Measurements from ENCODE around the gene CYP2S1.
"Not testable (repeated sequence)": the region's sequence is repeated elsewhere in the genome, so short reads cannot be mapped to it uniquely, and the experiment has no call there.

Gene CYP2S1

DNA sequence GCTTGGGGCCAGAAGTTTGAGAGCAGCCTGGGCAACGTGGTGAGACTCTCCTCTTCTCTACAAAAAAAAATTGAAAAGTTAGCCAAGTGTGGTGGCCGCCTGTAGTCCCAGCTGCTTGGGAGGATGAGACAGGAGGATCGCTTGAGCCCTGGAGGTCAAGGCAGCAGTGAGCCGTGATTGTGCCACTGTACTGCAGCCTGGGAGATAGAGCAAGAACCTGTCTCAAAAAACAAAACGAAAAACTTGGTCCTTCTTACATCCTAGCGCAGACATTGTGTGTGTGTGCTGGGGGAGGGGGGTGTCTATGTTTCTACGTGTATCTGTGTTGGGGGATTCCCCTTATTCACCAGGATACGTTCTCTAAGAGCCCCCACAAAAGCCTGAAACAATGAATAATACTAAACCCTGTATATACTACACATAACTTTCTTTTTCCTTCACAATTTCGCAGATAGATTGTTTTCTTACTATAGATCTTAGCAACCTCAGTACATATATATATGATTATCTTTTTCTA lies 33.9 kb downstream of the CYP2S1 start:
- no peak for DNase-seq

- no peak for DNase-seq
These were observed 35.5 kb downstream of the CYP2S1 start for GRCh38 chr19:41228486-41228885.

- DNase-seq = not testable (repeated sequence)
These were observed 36.3 kb downstream of the CYP2S1 start for GRCh38 chr19:41229338-41229737.

- no peak for DNase-seq
These were observed 37.2 kb downstream of the CYP2S1 start for GRCh38 chr19:41230067-41230857.

DNA sequence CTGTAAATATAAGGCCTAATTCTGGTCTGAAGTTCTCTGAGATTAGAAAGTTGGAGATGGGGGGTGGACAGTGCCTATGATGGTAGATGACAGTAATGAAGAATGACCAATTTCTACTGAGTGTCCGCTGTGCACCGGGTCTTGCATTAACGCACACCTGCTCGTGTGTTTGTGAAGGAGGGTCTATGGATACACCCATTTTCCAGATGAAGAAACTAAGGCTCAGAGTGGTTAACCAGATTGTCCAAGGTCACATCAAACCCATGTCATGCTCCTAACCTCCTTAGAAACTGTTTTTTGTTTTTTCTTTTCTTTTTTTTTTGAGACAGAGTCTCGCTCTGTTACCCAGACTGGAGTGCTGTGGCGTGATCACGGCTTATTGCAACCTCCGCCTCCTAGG lies 39.7 kb downstream of the CYP2S1 start:
- DNase-seq = no peak

GRCh38 chr19:41233748-41234240 lies 40.8 kb downstream of the CYP2S1 start:
- no peak for DNase-seq

- DNase-seq = no peak
These were observed 41.6 kb downstream of the CYP2S1 start for GRCh38 chr19:41234512-41235168.

DNA sequence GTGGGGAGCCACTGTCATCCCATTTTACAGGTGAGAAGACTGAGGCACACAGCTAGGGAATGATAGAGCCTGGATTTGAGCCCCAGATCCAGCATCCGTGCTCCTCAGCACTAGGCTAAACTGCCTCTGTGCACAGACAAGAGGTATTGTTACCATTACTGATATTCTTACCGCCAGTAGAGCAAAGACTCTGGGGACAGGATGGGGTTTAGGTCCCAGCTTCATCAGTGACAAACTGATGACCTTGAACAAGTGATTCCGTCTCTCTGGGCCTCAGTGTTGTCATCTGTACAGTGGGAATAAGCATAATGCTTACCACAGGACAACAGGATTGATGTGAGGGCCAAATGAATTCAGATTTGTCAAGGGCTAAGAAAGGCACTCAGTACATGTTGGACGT lies 42.5 kb downstream of the CYP2S1 start:
- no peak for DNase-seq

- no peak for DNase-seq
These were observed 45.2 kb downstream of the CYP2S1 start for GRCh38 chr19:41238244-41238643.

- no peak for DNase-seq
These were observed 46.3 kb downstream of the CYP2S1 start for GRCh38 chr19:41239363-41239762.

DNA sequence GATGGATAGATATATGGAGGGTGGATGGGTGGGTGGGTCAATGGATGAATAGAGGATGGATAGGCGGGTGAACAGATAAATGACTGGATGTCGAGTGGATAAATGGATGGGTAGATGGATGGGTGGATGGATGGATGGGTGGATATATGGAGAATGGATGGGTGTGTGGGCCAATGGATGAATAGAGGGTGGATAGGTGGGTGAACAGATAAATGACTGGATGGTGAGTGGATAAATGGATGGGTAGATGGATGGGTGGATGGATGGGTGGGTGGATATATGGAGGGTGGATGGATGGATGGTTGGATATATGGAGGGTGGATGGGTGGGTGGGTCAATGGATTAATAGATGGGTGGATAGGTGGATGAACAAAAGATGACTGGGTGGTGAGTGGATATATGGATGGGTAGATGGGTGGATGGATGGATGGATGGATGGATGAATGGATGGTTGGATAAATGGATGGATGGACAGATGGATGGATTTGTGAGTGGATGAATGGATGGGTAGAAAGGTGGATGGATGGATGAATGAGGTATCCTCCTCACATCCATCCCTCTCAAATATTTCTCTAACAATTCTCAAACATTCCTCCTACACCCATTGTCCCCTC lies 47.0 kb downstream of the CYP2S1 start:
- DNase-seq = no peak

DNA sequence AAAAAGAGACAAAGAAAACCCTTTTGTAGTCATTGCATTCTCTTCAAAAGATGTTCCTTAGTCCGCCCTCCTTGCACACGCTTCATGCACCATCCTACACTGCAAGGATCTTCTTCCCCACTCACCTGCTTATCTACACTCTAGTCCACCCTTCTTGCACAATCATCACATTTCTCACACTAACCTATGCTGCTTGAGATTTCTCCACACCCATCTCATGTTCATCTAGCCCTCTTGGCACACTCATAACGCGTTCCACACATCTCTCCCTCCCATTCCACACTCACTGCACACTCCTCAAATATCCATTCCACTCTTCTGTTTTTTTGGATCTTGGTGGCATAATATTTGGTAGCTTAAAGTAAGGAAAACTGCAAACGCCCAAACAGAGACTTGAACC lies 48.8 kb downstream of the CYP2S1 start:
- no peak for DNase-seq

DNA sequence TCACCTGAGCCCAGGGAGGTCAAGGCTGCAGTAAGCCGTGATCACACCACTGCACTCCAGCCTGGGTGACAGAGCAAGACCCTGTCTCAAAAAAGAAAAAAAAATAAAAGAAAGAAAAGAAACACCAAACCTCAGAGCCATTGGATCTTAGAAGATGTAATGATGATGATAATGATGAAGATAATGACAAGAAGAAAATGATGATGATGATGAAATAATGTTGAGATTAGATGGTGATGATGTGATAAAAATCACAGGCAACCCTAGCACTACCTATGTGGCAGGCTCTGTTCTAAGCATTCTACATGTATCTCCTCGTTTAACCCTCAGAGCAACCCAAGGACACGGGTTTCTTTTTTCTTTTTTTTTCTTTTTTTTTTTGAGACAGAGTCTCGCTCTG lies 51.1 kb downstream of the CYP2S1 start:
- DNase-seq = no peak

GRCh38 chr19:41245843-41246242 lies 52.8 kb downstream of the CYP2S1 start:
- DNase-seq = no peak

- DNase-seq = no peak
These were observed 55.9 kb downstream of the CYP2S1 start for GRCh38 chr19:41248895-41249294.

DNA sequence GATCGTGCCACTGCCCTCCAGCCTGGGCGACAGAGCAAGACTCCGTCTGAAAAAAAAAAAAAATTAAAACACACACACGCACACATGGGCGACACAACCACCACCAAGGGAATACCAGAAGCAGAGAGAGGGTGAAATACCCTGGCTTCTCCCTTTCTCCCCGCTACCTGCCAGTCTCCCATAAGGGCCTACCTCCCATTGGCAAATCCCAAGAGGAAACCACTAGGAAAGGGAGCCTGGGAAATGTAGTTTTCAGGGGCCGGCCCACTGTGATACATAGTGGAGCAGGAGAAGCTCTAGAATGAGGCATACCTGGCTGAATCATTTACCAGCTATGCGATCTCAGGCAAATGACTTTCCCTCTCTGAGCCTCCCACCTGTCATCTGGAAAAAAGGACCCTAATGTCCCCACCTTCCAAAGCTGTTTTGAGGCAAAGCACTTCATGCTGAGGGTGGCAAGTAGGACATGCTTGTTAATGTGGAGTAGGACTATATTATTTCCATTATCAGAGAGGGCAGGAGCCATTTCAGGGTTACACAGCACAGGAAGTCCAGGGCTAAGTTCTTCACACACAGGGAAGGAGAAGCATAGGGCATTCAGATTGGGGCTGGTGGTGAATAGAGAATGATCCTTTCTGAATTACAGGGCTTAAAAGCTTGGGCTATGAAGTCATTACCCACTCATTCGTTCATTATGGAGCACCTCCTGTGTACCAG lies 56.8 kb downstream of the CYP2S1 start:
- DNase-seq = no peak

- no peak for DNase-seq
These were observed 60.6 kb downstream of the CYP2S1 start for GRCh38 chr19:41253660-41254059.

GRCh38 chr19:41255171-41255570 lies 62.2 kb downstream of the CYP2S1 start:
- DNase-seq = no peak
